ENCODE results near the gene CTCF.
A peak's percentile ranks its signal among the peaks of the same experiment; 100 is the strongest.

CTCF gene

DNA sequence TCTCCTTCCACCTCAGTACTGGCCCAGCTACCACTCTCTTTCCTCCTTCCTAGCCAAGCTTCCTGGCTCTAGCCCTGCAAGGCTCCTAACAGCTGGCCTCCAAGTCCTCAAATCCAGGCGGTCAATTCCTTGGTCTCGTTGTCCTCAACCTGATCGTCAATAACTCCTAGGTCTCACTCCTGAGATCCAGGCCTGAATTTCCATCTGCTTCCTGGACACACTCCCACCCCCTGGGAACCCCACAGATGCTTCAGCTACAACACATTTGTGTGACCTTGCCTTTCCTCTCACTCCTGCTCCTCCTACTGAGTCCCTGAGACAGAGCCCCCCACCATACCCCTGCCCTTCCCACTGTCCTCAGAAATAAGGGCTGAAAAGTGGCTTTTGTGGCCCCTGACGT is 101.9 kb downstream of the CTCF start:
- Mint-ChIP-seq H3K27me3 (no peaks in the 10 kb centered on the region), H3K4me1 (ENCODE audit: low read depth) (peaks cover 22% of the 10 kb centered on the region), H3K4me3 (no peak overlapping the region), H3K27ac (no peak overlapping the region), H3K36me3 (ENCODE audit: low read depth) (no peaks in the 10 kb centered on the region), H3K9me3 (no peaks in the 10 kb centered on the region)

DNA sequence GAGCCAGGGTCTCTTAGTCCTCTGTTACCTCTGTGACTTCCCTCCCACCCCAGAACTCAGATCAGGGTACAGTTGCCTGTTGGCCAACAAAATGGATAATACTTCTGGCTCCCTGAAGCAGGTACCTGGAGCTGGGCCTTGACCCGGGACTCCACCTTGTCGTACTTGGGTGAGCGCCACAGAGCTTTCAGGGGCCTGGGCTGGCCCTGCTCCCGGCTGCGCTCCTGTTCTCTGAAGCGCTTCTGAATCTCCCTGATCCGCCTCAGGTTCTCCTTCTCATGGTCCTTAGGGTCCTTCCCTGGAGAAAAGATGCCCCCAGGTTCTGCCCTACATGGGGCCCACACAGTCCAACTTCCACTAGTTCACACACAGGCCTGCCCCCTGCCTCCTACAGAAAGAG is 102.5 kb downstream of the CTCF start:
- H3K27ac Mint-ChIP-seq = no peak overlapping the region
- no peaks in the 10 kb centered on the region for H3K36me3 Mint-ChIP-seq (ENCODE audit: low read depth)
- H3K27me3 Mint-ChIP-seq = no peaks in the 10 kb centered on the region
- peaks cover 27% of the 10 kb centered on the region for H3K4me1 Mint-ChIP-seq (ENCODE audit: low read depth)
- H3K9me3 Mint-ChIP-seq = no peaks in the 10 kb centered on the region
- no peak overlapping the region for H3K4me3 Mint-ChIP-seq

DNA sequence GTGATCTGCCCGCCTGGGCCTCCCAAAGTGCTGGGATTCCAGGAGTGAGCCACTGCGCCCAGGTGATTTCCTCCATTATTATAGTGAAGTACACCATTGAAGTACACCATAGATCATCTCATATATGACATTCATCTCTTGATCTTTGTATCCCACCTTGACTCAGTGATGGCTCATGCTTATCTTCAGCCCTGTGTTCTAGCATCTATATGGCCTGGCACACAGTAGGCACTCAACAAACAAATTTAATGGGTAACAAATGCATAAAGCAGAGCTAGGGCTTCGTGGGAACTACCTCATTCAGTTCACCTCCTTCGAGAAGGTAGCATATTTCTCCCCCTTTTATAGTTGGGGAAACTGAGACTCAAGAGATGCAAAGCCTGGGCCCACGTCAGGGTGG is 103.3 kb downstream of the CTCF start:
- H3K27ac Mint-ChIP-seq = no peak overlapping the region
- H3K4me3 Mint-ChIP-seq = peak overlapping the region; percentile 80
- peaks cover 28% of the 10 kb centered on the region for H3K4me1 Mint-ChIP-seq (ENCODE audit: low read depth)
- no peaks in the 10 kb centered on the region for H3K36me3 Mint-ChIP-seq (ENCODE audit: low read depth)
- H3K9me3 Mint-ChIP-seq = no peaks in the 10 kb centered on the region
- H3K27me3 Mint-ChIP-seq = no peaks in the 10 kb centered on the region

DNA sequence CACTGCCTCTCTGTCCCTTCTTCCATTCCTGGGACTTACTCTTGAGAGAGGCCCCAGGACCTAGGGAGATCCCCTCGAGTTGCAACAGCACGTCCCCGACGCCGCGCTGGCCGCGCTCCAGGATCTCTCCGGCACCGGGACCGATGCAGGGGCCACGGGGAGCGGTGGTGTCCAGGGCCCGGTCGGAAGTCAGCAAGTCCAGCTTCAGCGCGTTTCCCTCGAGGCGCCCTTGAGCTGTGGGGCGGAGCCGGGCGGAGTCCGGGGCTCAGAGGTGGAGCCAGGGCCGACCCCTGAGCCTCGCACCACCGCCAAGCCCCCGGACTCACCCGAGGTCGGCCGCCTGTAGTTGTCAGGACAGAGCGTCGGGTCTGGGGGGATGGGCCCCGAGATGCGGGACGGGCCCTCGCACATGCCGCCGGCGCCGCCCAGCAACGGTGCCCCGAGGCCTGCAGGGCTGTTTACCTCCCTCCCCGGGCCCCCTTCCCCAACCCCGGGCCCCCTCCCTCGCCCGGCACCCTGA is 103.8 kb downstream of the CTCF start:
- peaks cover 28% of the 10 kb centered on the region for H3K4me1 Mint-ChIP-seq (ENCODE audit: low read depth)
- peak overlapping the region; percentile 80 for H3K4me3 Mint-ChIP-seq
- no peaks in the 10 kb centered on the region for H3K9me3 Mint-ChIP-seq
- no peaks in the 10 kb centered on the region for H3K27me3 Mint-ChIP-seq
- no peak overlapping the region for H3K27ac Mint-ChIP-seq
- H3K36me3 Mint-ChIP-seq (ENCODE audit: low read depth) = no peaks in the 10 kb centered on the region

DNA sequence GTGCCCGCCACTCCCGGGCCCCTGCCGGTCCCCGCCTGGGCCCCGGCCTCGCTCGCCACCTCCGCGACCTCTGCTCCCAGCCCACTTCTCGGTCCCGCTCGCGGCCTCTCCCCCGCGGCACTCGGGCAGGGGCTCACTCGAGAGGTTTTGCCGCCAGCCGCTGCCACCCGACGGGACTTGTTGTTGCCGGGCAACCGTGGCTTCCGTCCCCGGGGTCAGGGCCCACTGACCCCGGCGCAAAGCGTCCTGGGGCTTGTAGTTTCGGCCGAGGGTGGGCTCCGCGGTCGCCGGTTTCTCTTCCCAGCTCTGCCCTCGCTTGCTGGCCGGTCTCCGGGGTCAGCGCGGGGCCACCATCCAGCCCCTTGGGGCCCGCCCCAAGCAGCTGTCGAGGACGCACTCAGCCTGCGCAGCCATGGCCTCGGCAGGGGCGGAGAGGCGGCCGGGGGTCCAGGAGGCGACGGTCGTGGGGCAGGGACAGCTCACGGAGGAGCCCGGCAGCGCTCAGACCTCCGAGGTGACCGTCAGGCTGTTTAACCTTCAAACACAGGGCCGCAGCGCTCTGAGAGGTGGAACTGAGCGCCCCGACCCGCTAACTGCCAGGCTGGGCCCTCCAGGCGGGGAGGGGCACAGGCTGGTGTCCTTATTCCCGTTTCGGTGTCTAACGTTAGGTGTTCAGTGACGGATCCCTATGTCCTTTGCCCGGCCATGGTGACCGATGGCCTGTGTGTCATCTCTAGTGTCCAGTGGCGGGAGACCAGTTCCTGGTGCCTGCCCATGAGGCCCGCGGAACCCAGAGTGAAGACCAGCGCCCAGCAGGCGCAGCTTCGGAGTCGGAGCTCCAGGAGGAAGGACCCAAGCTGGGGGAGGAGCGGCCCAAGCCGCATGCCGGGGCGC is 104.5 kb downstream of the CTCF start, which contains the start of the genes C16orf86 and ENKD1:
Gene C16orf86 (plus strand): TSS at position 256 of the 894 bp plus-strand sequence. CDS start 157 bp downstream, at position 413.
Gene ENKD1 (minus strand): TSS at position 192 of the 894 bp plus-strand sequence. CDS start 308 bp downstream, outside the sequence.
- no peaks in the 10 kb centered on the region for H3K9me3 Mint-ChIP-seq
- peak within 1 kb of the TSS; percentile 82 for H3K27ac Mint-ChIP-seq
- peak within 1 kb of the TSS; percentile 82 for H3K4me3 Mint-ChIP-seq
- H3K27me3 Mint-ChIP-seq = no peaks in the 10 kb centered on the region
- H3K36me3 Mint-ChIP-seq (ENCODE audit: low read depth) = no peaks in the 10 kb centered on the region
- H3K4me1 Mint-ChIP-seq (ENCODE audit: low read depth) = peaks cover 28% of the 10 kb centered on the region

DNA sequence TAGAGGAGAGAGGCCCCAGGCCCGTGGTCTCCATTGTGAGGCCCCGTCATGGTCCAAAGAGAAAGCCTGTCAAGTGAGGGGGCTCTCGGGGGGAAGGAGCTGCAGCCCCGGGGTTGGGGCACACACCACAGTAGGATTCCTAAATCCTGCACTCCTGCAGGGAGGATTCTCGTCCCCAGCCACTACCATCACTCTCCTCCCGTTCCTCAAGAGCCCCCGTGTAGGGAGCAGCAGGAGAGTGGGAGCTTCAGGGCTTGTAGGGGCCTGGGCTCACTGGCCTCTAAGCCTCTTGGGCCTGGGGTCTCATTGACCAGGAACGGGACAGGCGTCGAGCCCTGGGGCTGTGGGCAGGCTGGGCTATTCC is 105.1 kb downstream of the CTCF start:
- no peaks in the 10 kb centered on the region for H3K27me3 Mint-ChIP-seq
- H3K4me1 Mint-ChIP-seq (ENCODE audit: low read depth) = peaks cover 28% of the 10 kb centered on the region
- H3K36me3 Mint-ChIP-seq (ENCODE audit: low read depth) = no peaks in the 10 kb centered on the region
- H3K9me3 Mint-ChIP-seq = no peaks in the 10 kb centered on the region
- H3K4me3 Mint-ChIP-seq = peak overlapping the region; percentile 82
- peak overlapping the region; percentile 82 for H3K27ac Mint-ChIP-seq

DNA sequence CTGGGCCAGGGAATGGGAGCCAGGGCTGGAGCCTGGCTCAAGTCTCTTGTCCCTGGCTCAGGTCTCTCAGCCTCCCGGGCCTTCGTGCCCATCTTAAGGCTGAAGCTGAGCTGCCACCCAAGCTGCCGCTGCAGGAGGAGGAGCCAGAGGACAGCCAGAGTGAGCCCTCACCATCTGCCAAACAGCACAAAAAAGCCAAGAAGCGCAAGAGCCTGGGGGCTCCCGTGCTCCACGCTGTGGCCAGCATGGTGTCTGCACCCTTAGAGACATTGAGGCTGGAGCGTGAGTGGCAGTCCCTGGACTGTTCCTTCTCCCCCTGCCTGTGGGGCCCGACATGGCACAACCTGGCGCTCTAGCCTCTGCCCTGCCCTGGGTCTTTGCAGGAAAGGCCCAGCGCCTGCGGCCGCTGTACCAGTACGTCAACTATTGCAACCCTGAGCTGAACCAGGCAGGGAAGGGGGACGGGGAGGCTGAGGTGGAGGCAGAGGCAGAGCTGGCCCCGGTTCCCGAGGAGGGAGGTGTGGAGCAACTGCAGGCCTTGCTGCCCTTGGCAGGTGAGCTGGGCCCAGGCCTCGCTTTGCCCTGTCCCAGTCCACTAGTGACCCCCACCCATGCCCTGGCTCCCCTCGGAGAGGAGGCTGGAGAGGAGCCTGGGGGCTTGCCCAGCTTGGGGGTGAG is 105.6 kb downstream of the CTCF start:
- H3K4me1 Mint-ChIP-seq (ENCODE audit: low read depth) = peaks cover 31% of the 10 kb centered on the region
- H3K27me3 Mint-ChIP-seq = no peaks in the 10 kb centered on the region
- no peaks in the 10 kb centered on the region for H3K9me3 Mint-ChIP-seq
- no peak overlapping the region for H3K4me3 Mint-ChIP-seq
- H3K36me3 Mint-ChIP-seq (ENCODE audit: low read depth) = no peaks in the 10 kb centered on the region
- H3K27ac Mint-ChIP-seq = no peak overlapping the region

DNA sequence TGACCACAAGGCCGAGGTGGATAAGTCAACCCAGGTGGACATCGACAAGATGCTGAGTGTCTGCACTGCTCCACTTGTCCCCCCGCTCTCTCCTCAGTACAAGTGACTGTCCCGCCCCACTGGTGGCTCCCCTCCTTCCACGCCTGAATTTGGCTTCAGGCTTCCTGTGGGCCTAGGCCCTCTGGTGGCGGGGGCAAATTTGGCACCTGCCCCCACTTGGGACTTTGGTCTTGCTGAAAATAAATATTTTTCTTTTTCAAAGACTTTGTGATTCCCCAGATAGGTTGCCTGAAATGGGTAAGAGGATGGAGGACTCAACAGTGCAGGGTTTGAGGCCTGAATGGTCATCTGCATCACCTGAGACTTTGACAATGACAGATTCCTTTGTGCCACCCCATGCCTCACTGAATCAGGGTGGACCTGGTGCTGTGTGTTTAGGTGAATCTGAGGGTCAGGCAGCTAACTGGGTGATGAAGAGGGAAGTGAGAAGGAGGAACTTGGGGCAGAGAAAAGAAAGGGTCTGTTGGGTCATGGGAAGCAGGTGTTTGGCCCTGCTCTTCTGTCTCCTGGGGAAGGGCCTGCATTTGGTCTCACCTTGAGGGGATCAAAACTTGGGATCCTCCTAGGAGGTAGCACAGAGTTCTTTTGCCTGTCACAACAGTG is 106.3 kb downstream of the CTCF start:
- H3K4me1 Mint-ChIP-seq (ENCODE audit: low read depth) = peaks cover 31% of the 10 kb centered on the region
- H3K36me3 Mint-ChIP-seq (ENCODE audit: low read depth) = no peaks in the 10 kb centered on the region
- H3K27me3 Mint-ChIP-seq = no peaks in the 10 kb centered on the region
- no peaks in the 10 kb centered on the region for H3K9me3 Mint-ChIP-seq
- H3K27ac Mint-ChIP-seq = no peak overlapping the region
- no peak overlapping the region for H3K4me3 Mint-ChIP-seq

DNA sequence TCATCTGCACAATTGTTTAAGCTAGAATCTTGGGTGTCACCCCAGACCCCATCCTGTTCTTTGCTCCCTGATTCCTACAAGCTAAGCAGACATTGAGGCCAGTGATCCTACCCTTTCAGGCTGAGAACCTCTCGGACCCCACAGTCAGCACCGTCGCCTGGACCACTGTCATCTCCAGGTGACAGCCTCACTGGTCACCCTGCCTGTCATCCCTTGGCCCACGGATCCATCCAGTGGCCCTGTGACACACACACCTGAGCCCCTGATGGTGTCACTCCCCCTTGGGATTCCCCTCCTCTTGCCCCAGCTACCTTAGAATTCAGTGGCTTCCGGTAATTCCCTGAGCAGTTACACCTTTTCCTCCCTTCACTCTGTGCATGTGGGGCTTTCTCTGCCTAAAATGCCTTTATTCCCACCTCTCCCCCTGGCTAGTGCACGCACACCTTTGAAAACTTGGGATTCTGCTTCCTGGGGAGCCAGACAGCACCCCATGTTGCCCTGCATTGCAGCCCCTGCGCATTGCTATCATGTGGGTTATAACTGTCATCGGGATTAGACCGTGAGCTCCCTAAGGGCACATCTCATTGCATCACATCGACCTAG is 107.3 kb downstream of the CTCF start:
- Mint-ChIP-seq H3K4me1 (ENCODE audit: low read depth) (peaks cover 31% of the 10 kb centered on the region), H3K27ac (no peak overlapping the region), H3K27me3 (no peaks in the 10 kb centered on the region), H3K9me3 (no peaks in the 10 kb centered on the region), H3K36me3 (ENCODE audit: low read depth) (no peaks in the 10 kb centered on the region), H3K4me3 (no peak overlapping the region)

DNA sequence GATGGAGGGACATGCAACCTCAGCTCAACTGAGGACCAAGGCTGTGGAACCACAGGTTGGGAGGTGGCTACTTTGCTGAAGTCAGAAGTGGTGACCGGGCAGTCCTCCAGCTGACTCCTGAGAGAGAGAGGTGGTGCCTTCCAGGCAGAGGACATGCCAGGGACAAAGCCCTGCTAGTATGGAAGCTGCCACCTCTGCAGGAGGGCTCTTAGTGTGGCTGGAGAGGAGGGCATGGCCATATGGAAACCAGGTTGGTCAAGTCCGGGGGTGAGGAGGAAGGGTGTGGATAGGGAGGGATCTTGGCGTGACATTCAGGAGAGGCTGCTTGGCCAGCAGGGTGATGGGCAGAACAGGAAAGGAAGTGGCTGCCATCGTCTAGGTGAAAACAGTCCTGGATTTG is 110.0 kb downstream of the CTCF start:
- Mint-ChIP-seq H3K4me3 (no peak overlapping the region), H3K9me3 (no peaks in the 10 kb centered on the region), H3K4me1 (ENCODE audit: low read depth) (peaks cover 20% of the 10 kb centered on the region), H3K27ac (no peak overlapping the region), H3K27me3 (no peaks in the 10 kb centered on the region), H3K36me3 (ENCODE audit: low read depth) (no peaks in the 10 kb centered on the region)

DNA sequence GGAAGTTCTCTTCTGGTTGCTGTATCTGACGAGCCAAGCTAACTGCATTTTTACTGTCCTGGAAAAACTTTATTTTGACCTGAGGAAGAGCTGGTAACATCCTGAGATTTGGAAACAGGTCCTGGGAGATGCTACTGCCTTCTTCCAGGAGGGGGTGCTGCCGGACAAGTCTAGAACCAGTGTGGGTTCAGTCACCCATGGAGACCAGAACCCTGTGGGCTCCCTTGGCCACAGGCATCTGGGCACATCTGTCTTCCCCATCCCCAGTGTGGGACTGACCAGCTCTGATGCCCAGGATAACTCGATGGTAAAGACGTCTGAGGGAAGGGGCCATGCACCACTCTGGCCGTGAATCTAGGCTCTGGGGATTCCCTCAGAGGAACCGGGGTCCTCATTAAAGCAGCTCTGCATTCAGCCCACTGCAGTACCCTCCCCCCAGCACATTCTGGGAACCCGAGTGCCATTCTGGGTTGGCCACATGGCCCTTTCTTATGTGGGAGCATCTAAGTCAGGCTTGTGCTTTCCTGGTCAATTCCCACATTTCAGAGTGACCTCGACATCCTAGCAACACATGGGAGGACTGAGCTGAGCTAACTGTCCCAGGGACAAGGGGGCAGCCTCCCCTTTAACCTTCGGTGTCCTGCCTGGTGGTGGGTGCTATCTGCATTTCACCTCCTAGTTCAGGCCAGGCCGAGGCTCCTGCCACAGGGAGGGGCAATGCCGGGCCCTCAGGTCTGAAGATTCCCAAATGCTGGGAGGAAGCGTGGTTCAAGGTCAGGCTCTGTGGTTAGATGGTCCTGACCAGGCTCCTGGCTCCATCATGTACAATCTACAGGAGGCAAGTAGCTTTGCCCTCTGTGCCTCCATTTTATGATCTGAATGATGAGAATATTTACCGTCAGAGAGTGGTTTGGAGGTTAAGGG is 110.7 kb downstream of the CTCF start:
- no peaks in the 10 kb centered on the region for H3K27me3 Mint-ChIP-seq
- H3K36me3 Mint-ChIP-seq (ENCODE audit: low read depth) = no peaks in the 10 kb centered on the region
- peaks cover 16% of the 10 kb centered on the region for H3K4me1 Mint-ChIP-seq (ENCODE audit: low read depth)
- no peak overlapping the region for H3K4me3 Mint-ChIP-seq
- H3K9me3 Mint-ChIP-seq = no peaks in the 10 kb centered on the region
- H3K27ac Mint-ChIP-seq = no peak overlapping the region

DNA sequence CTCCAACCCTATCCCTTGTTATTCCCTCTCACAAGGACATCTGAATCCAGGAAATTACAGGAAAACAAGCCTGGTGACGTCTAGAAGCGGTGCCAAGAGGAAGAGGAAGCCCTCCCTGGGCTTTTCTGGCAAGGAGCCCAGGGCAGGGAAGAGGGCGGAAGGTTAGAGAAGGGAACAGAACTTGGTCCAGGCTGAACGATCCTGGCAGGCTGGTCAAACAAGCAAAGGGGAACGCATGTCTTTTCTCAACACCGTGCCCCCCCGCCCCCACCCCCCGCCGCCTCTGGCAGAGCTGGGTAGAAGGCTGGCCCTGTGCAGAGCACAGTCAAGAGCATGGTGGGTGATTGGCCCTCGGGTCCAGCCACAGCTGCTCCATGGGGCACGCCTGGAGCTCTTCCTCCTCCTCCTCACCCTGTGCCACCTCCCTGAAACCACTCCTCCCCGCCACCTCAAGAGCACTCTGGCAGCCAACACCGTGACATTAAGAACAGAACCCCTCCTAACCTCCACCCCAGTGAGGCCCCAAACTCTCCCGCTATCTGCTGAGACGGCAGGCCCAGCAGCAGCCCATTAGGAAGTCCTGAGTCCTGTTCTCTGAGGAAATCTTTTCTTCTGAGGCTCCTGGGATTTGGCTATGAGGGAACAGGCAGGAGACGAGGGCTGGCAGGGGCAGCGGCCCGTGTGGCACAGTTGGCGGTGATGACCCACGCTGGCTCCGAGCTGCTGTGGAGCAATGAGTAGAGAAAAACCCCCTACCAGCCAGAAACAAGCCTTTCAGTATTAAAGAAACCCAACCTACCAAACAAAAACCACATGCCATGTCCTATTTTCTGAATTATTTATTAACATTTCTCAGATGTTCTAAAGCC is 111.6 kb downstream of the CTCF start:
- Mint-ChIP-seq H3K4me1 (ENCODE audit: low read depth) (peaks cover 10% of the 10 kb centered on the region), H3K27me3 (no peaks in the 10 kb centered on the region), H3K27ac (peak overlapping the region; percentile 12), H3K9me3 (no peaks in the 10 kb centered on the region), H3K36me3 (ENCODE audit: low read depth) (no peaks in the 10 kb centered on the region), H3K4me3 (no peak overlapping the region)
